Natural killer cell (primary cell): ENCODE measurements around the gene TFR2. TPM values are rescaled to one million over a fixed set of nuclear protein-coding genes. Genes with fewer than 3 reads are reported as not detected.

Experiments
- ATAC-seq, 3 donors: fragments of 150-1000 bp in 2 of 3; fragments of 200-7000 bp in 1 of 3; cut with Tn5 transposase; 1 replicate in 1 of 3; 2 replicates in 2 of 3; pipeline ENCODE4 v1.10.0; 2021; ENCODE audit warnings: mild to moderate bottlenecking in 2 of 3, moderate library complexity in 2 of 3
- DNase-seq, 2 donors: peaks; one replicate each; pipeline versions ENCODE4 v3.0.0 to v3.0.0-alpha.2; 2013 to 2021; ENCODE audit warnings: mixed read lengths in 1 of 2
- H3K27ac ChIP-seq: one replicate; pipeline ENCODE4 v1.5.1; 2013; ENCODE audit warnings: mild to moderate bottlenecking, low read length
- H3K27me3 ChIP-seq: one replicate; pipeline ENCODE4 v1.6.1; 2013; ENCODE audit warnings: low read length; ENCODE audit not compliant: control insufficient read depth, insufficient read depth
- H3K36me3 ChIP-seq: one replicate; pipeline ENCODE4 v1.6.1; 2013; ENCODE audit warnings: low read length; ENCODE audit not compliant: control insufficient read depth, insufficient read depth
- H3K4me1 ChIP-seq: one replicate; pipeline ENCODE4 v1.6.1; 2013; ENCODE audit warnings: low read length; ENCODE audit not compliant: control insufficient read depth, insufficient read depth
- H3K4me3 ChIP-seq: one replicate; pipeline ENCODE4 v1.5.1; 2013; ENCODE audit warnings: low read length
- H3K9me3 ChIP-seq: one replicate; pipeline ENCODE4 v1.6.1; 2013; ENCODE audit warnings: low read length; ENCODE audit not compliant: control insufficient read depth, insufficient read depth
- H3K27ac Mint-ChIP-seq, 2 donors: one replicate each; pipeline ENCODE4 v1.8.0; 2022; ENCODE audit warnings: mild to moderate bottlenecking in 2 of 2, mixed read lengths in 2 of 2, moderate library complexity in 1 of 2
- H3K27me3 Mint-ChIP-seq, 2 donors: one replicate each; pipeline ENCODE4 v1.8.0; 2022; ENCODE audit warnings: low read depth in 2 of 2, mixed read lengths in 2 of 2
- H3K36me3 Mint-ChIP-seq: one replicate; pipeline ENCODE4 v1.8.0; 2022; ENCODE audit warnings: mixed read lengths
- H3K4me1 Mint-ChIP-seq, 2 donors: one replicate each; pipeline ENCODE4 v1.8.0; 2022; ENCODE audit warnings: mixed read lengths in 2 of 2
- H3K4me3 Mint-ChIP-seq: one replicate; pipeline ENCODE4 v1.8.0; 2022; ENCODE audit warnings: mild to moderate bottlenecking, moderate library complexity, mixed read lengths
- H3K9me3 Mint-ChIP-seq, 2 donors: one replicate each; pipeline ENCODE4 v1.8.0; 2022; ENCODE audit warnings: mixed read lengths in 2 of 2
- WGBS: methylation state at CpG from one replicate; pipeline ENCODE4 v1.1.7; 2013; ENCODE audit warnings: missing lambda C conversion rate; ENCODE audit not compliant: insufficient coverage; 5-methylcytosine and 5-hydroxymethylcytosine counted together
- intact Hi-C: fragments of 100-400 bp; cut with micrococcal nuclease; formaldehyde crosslinking; loops from one replicate; pipeline ENCODE4 v1.14.2; 2022
- total RNA-seq, 4 donors: library from RNA; stranded (reverse); fragments of 120-200 nt in 1 of 4; gene quantifications; one replicate each; pipeline versions ENCODE4 v1.2.3 to v1.2.4, GENCODE V29; 2013 to 2022
- TF ChIP-seq, protein P1 (sequence below): fragments of 200-600 bp; IDR thresholded peaks from one replicate; pipeline ENCODE4 v1.8.0; 2022; ENCODE audit warnings: antibody characterized with exemption

Gene TFR2
- total RNA-seq, 3 donors from 2014 or later (not counting 1 experiment from before 2014, with no cell fraction given), result 9.8 to 13.8 (median 12.0) TPM

- H3K27ac Mint-ChIP-seq, result no peak overlapping the region
- TF ChIP-seq, protein P1, sequence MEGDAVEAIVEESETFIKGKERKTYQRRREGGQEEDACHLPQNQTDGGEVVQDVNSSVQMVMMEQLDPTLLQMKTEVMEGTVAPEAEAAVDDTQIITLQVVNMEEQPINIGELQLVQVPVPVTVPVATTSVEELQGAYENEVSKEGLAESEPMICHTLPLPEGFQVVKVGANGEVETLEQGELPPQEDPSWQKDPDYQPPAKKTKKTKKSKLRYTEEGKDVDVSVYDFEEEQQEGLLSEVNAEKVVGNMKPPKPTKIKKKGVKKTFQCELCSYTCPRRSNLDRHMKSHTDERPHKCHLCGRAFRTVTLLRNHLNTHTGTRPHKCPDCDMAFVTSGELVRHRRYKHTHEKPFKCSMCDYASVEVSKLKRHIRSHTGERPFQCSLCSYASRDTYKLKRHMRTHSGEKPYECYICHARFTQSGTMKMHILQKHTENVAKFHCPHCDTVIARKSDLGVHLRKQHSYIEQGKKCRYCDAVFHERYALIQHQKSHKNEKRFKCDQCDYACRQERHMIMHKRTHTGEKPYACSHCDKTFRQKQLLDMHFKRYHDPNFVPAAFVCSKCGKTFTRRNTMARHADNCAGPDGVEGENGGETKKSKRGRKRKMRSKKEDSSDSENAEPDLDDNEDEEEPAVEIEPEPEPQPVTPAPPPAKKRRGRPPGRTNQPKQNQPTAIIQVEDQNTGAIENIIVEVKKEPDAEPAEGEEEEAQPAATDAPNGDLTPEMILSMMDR, result no peak
- no peaks in the 10 kb centered on the region for H3K36me3 ChIP-seq
- no peak overlapping the region for H3K4me3 Mint-ChIP-seq
- no peak for ATAC-seq
- H3K4me1 Mint-ChIP-seq, result peaks cover 15 to 26% of the 10 kb centered on the region in 2 donors
- no peak overlapping the region for H3K27ac ChIP-seq
- H3K27me3 ChIP-seq, result no peaks in the 10 kb centered on the region
- WGBS, result 95% methylated on average over 9 of the region's 9 CpGs
- no peaks in the 10 kb centered on the region for H3K9me3 Mint-ChIP-seq
- H3K36me3 Mint-ChIP-seq, result no peaks in the 10 kb centered on the region
- peaks cover 28% of the 10 kb centered on the region for H3K4me1 ChIP-seq
- H3K27me3 Mint-ChIP-seq, result no peaks in the 10 kb centered on the region
- H3K9me3 ChIP-seq, result no peaks in the 10 kb centered on the region
- DNase-seq, result no peak
- H3K4me3 ChIP-seq, result no peak overlapping the region
- intact Hi-C loops, result loop anchor here (5.0 kb wide), 1 partner anchor 92 kb away; the partner anchor contains the start of gene GIGYF1
Measured at GRCh38 chr7:100600730-100601038, 40.7 kb downstream of the TFR2 start.

DNA sequence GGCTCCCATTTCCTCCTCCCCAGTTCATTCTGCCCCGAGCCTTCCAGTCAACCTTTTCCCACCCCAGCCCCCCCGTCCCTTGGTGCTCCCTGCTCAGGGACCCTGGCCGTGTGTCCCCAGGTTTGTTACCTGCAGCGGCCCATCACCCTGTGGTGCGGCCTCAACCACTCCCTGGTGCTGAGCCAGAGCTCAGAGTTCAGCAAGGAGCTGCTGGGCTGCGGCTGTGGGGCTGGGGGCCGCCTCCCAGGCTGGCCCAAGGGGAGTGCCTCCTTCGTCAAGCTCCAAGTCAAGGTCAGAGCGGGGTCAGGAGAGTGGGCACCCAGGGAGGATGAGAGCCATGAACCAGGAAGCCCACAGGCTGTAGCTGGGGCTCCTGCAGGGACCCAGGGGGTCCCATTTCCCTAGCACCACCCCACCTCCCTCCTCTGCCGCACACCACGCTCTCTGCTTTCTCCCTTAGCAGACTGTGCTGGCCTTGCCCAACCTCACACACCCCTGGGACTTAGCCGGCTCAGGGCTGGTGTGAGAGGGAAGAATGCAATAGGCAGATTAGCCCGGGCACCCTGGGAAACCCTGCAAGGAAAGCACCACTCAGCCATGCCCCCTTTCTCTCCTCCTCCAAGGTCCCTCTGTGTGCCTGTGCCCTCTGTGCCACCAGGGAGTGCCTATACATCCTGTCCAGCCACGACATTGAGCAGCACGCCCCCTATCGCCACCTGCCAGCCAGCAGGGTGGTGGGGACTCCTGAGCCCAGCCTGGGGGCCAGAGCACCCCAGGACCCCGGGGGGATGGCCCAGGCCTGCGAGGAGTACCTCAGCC, 41.2 kb downstream of the TFR2 start:
- H3K4me1 ChIP-seq, result peaks cover 22% of the 10 kb centered on the region
- H3K4me3 Mint-ChIP-seq, result no peak overlapping the region
- H3K36me3 ChIP-seq, result no peaks in the 10 kb centered on the region
- H3K9me3 Mint-ChIP-seq, result no peaks in the 10 kb centered on the region
- no peak for ATAC-seq
- peaks cover 9 to 20% of the 10 kb centered on the region in 2 donors for H3K4me1 Mint-ChIP-seq
- no peaks in the 10 kb centered on the region for H3K9me3 ChIP-seq
- H3K27ac ChIP-seq, result no peak overlapping the region
- 78% methylated on average over 16 of the region's 18 CpGs for WGBS
- no peak for DNase-seq
- intact Hi-C loops, result loop anchor here (5.0 kb wide), 1 partner anchor 92 kb away; the partner anchor contains the start of gene GIGYF1
- no peak overlapping the region for H3K27ac Mint-ChIP-seq
- no peaks in the 10 kb centered on the region for H3K27me3 Mint-ChIP-seq
- TF ChIP-seq, protein P1, result no peak
- no peaks in the 10 kb centered on the region for H3K27me3 ChIP-seq
- no peaks in the 10 kb centered on the region for H3K36me3 Mint-ChIP-seq
- H3K4me3 ChIP-seq, result no peak overlapping the region

- Histone ChIP-seq H3K27ac (no peak overlapping the region), H3K9me3 (no peaks in the 10 kb centered on the region), H3K36me3 (no peaks in the 10 kb centered on the region), H3K4me1 (peaks cover 10% of the 10 kb centered on the region), H3K4me3 (no peak overlapping the region), H3K27me3 (no peaks in the 10 kb centered on the region)
- Mint-ChIP-seq H3K27ac (no peak overlapping the region), H3K27me3 (no peaks in the 10 kb centered on the region), H3K36me3 (no peaks in the 10 kb centered on the region), H3K9me3 (no peaks in the 10 kb centered on the region), H3K4me3 (no peak overlapping the region), H3K4me1 (peaks cover 0 to 7% of the 10 kb centered on the region in 2 donors)
- TF ChIP-seq, protein P1, result no peak
- ATAC-seq (no peak), DNase-seq (no peak)
- WGBS, result 86% methylated on average over 4 of the region's 4 CpGs
- intact Hi-C loops, result no loop called here
Measured at GRCh38 chr7:100598425-100598824, 42.9 kb downstream of the TFR2 start.
